Smooth muscle cell of the brain vasculature (primary cell): Measurements from ENCODE around the gene LIME1.

Source experiments
- DNase-seq: peaks from one replicate; pipeline ENCODE4 v3.0.0-alpha.2; 2012; ENCODE audit warnings: low read depth, low spot score

The LIME1 gene, protein sequence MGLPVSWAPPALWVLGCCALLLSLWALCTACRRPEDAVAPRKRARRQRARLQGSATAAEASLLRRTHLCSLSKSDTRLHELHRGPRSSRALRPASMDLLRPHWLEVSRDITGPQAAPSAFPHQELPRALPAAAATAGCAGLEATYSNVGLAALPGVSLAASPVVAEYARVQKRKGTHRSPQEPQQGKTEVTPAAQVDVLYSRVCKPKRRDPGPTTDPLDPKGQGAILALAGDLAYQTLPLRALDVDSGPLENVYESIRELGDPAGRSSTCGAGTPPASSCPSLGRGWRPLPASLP

DNA sequence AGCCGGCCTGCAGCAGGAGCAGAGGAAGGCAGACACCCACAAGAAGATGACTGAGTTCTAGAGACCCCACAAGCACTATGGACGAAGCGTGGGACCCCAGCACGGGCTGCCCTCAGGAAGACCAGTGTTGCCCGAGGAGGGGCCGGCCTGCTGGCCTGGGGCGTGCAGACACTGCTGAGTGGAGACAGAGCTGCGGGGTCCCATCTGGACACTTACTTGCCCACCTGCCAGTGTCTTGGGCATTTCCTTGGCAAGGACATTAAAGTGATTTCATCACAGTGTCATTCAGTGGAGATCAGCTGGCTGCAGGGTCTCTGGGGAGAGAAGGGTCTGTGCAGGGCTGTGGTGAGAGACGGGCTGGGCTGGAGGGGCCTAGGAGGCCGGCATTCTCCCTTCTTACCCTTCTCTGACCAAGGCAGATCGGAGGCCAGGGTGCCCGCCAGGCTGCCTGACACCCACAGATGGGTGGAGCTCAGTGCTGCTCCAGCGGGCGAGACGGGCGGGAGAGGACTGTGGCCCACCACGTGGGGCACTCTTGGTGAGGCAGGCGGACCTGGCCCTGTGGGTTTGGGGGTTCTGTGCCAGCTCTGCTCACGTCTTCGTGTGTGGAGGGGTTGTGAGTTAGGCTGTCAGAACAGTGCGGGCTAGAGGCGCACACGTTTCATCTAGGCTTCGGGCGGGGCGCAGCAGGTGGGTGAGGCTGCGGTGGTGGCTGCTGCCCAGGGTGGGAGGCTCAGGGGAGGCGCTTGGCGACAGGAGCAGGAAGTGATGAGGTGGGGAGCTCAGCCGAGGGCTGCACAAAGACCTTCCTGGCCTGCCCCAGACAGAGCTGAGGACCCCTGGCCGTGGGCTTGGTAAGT is at the start of gene LIME1:
LIME1 (plus strand) TSS at position 806 of the 860 bp plus-strand sequence. CDS start 886 bp downstream, outside the sequence.
- DNase-seq, result no peak

DNA sequence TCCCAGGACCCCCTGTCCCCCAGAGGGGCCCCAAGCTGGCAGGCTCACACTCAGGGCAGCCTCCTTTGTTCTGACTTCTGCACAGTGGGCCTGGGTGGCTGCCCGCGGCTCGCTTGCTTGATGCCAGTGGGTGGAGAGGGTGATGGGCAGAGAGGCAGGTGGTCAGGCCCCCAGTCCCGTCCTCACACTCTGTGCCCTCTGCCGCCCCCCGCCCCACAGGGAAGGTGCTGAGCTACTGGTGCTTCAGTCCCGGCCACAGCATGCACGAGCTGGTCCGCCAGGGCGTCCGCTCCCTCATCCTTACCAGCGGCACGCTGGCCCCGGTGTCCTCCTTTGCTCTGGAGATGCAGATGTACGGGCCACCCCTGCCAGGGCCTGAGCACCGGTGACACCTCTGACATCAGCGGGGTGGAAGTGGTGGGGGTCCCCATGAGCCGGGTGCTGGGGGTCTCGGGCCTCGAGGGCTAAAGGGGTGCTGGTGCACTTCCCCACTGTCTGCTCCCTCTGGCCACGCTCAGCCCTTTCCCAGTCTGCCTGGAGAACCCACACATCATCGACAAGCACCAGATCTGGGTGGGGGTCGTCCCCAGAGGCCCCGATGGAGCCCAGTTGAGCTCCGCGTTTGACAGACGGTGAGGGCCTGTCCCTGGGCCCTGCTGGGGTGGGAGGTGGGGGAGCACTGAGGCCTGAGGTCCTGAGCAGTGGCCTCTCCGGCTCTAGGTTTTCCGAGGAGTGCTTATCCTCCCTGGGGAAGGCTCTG is 48.9 kb upstream of the LIME1 start:
- DNase-seq, result no peak

DNA sequence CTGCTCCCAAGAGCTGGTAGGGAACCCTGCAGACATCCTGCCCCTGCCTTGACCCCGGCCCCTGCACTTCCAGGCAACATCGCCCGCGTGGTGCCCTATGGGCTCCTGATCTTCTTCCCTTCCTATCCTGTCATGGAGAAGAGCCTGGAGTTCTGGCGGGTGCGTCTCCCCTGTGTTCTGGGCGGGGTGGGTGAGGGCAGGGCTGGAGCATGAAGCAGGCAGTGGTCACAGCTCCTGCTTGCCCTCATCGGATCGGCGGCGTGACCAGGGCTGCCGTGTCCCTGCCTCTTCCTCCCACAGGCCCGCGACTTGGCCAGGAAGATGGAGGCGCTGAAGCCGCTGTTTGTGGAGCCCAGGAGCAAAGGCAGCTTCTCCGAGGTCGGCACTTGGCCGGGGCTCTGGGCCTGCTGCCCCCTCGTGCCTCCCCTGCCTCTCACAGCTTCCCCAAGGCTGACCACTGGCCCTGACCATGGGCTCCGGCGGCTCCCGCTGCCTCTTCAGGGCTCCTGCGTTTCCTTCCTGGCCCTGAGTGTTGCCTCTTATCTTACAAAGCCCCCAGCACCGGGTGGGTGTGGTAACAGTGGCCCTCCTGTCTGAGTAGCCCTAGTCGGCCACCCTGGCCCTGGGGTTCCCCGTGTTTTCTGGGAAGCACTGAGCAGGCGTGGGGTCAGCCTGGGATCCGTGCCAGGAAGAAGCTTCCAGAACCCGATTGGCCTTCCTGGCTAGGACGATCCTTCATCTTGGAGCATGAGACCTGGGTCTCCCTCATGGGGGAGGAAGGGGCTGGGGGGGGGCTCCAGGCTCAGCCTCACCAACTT is 48.0 kb upstream of the LIME1 start:
- DNase-seq, result no peak

DNA sequence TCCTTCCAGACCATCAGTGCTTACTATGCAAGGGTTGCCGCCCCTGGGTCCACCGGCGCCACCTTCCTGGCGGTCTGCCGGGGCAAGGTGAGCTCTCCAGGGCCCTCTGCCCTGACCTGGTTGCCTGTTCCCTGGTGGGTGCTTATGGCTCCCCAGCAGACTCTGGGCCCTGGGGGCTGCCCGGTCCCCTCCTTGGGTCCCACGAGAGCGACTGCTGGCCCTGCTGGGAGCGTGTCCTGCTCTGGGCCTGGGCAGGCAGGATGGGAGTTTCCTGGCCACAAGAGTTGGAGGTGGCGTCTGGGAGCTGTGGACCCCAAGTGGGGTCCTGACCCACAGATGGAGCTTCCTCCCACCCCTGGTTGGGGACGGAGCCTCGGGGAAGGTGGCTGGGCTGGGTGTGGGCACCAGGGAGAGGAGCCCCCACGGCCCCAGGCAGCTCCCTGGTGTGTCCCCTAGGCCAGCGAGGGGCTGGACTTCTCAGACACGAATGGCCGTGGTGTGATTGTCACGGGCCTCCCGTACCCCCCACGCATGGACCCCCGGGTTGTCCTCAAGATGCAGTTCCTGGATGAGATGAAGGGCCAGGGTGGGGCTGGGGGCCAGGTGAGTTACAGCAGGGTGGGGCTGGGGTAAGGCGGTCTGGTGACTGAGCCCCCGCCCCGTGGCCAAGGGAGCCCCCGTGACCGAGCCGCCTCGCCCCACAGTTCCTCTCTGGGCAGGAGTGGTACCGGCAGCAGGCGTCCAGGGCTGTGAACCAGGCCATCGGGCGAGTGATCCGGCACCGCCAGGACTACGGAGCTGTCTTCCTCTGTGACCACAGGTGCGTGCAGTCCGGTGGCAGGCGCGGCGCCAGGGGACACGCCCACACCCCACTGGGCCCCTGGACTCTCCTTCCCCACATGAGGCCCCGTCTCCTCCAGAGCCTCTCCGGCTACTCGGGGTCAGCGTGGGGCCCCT is 47.1 kb upstream of the LIME1 start:
- DNase-seq, result no peak

DNA sequence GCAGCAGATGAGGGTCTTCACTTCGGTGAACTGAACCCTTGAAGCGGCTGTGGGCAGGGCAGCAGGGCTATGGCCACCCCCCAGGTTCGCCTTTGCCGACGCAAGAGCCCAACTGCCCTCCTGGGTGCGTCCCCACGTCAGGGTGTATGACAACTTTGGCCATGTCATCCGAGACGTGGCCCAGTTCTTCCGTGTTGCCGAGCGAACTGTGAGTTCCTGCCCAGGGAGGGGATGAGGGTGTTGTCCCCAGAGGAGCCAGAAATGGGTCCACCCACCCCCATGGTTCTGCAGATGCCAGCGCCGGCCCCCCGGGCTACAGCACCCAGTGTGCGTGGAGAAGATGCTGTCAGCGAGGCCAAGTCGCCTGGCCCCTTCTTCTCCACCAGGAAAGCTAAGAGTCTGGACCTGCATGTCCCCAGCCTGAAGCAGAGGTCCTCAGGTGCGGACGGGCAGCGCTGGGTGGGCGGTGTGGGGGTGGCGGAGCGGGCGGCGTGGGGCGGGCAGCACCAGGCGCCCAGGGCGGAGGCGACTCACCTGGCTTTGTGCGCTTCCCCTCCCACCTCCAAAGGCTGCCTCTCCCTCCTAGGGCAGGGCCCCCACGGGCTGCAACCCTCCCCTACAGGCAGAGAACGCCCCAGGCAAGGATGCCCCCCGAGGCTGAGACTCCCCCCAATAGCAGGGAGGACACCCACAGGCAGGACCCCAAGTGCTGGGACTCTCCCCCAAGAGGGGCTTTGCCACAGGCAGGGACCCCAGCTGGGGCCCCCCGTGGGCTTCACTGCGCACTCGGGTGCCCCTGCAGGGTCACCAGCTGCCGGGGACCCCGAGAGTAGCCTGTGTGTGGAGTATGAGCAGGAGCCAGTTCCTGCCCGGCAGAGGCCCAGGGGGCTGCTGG is 46.2 kb upstream of the LIME1 start:
- no peak for DNase-seq

DNA sequence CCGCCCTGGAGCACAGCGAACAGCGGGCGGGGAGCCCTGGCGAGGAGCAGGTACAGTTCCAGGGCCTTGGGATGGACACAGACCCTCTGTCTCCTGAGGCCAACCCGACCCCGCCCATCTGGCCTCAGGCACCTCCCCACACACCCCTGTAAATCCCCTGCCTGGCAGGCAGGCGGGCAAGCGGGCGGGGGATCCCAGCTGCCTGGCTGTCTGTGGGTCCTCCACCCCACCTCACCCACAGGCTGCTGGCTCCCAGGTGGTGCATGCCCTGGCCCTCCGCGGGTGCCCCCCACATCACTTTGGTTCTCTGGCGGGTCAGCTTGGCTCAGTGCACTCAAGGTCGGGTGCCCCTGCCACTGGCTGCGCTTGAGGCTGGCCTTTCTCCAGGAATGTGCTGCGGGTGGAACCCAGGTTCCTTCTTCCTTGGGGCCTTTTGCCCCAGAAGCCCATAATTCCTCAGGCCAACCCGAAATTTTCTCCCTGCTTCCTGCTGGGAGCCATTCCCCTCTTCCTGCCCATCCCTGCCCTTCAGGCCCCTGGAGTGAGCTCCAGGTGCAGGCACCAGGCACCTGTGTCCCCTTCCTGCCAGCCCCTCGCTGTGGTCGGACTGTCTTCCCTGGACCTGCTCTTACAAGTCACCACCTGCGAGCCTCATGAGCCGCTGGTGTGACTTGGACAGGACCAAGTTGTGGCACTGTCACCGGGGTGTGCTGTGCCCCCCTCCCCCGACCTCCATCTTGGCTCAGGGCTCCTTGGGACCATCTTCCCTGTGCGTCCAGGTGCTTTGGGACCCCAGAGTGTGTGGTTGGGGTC is 45.4 kb upstream of the LIME1 start:
- no peak for DNase-seq

DNA sequence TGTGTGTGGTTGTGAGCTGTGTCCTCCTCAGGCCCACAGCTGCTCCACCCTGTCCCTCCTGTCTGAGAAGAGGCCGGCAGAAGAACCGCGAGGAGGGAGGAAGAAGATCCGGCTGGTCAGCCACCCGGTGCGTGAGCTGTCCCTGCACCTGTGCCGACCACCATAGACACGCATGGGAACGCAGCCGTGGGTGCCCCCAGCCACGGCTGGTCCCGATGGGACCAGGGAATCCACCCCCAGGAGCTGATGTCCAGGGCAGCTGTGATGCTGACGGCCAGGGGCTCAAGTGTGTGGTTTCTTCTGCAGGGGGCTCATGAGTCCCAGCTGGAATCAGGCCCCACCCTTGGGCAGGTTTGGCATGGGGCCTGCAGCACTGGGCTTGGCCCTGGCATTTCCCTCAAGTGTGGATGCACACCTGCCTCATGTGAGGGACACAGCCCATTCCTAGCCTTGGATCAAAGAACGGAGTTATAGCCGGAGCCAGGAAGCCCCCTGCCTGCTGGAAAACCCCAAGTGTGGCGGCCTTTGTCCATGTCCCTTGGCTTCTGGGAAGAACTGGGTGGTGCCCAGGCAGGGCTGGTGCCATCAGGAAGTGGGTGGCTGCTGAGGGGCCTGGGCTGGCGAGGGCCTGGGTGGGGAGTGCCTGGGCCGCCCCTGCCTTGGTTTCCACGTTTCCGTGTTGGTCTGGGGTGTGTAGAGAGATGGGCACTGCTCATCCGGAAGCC is 44.6 kb upstream of the LIME1 start:
- DNase-seq, result no peak

DNA sequence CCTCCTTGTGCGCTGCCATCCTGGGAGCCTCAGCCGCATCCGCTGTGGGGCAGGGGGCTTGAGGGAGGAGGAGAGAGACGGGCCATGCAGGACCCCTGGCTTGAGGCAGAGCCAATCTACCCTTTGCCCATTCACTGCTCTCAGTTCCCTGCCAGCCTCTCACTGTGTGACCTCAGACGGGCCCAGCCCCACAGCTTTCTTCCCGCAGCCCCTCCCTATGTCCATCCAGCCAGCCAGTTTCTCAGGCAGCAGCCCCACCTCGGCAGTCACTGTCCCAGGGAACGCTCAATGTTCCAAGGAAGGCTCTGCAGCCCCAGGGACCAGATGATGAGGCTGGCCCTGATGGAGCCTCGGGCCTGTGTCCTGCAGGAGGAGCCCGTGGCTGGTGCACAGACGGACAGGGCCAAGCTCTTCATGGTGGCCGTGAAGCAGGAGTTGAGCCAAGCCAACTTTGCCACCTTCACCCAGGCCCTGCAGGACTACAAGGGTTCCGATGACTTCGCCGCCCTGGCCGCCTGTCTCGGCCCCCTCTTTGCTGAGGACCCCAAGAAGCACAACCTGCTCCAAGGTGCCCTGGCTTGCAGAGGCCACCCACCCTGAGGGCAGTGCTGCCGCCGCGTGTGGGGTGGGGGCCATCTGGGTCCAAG is 43.9 kb upstream of the LIME1 start:
- DNase-seq, result no peak

DNA sequence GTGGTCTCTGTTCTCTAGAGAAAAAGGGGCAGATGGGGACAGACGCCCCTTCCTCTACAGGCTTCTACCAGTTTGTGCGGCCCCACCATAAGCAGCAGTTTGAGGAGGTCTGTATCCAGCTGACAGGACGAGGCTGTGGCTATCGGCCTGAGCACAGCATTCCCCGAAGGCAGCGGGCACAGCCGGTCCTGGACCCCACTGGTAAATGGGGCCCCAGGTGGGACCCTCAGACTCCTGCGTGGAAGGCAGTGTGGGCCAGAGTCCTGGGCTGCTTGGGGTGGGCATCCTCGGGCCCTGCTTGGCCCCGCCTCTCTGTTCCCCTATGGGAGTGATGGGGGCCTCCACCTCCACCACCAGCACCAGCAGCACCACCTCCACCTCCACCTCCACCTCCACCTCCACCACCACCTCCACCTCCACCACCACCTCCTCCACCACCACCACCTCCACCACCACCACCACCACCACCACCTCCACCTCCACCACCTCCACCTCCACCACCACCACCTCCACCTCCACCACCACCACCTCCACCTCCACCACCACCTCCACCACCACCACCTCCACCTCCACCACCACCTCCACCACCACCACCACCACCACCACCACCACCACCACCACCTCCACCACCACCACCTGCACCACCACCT is 43.3 kb upstream of the LIME1 start:
- no peak for DNase-seq

DNA sequence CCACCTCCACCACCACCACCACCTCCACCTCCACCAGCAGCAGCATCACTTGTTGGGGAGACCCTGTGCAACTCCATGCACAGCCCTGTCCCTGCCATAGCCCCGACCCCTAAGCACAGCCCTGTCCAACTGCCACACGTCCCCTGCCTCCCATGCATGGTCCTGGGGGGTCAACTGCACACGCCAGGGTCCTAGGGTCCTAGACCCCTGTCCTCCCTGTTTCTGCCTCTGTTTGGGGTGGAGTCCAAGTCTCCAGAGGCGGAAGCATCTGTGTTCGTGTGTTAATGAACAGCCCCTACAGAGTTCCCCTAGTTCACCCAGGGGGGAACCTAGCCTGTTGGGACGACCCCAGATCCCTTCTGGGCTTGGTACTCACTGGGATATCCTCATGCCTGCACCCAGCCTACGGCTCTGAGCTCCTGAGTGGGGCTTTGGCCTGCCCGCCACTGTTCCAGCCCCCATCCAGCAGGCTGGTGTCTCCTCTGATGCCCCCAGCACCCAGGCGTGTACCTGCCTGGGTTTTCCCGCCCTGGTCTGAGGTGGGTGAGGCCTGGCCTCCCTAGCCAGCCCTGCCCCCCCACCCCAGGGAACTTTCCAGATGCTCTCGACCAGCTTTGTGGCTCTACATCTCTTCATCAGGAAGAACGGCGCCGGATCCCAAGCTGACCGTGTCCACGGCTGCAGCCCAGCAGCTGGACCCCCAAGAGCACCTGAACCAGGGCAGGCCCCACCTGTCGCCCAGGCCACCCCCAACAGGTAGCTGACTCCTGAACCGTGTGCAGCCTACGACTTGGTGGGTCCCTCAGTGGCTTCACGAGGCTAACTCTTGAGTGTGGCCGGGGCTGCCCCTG is 42.5 kb upstream of the LIME1 start:
- no peak for DNase-seq

DNA sequence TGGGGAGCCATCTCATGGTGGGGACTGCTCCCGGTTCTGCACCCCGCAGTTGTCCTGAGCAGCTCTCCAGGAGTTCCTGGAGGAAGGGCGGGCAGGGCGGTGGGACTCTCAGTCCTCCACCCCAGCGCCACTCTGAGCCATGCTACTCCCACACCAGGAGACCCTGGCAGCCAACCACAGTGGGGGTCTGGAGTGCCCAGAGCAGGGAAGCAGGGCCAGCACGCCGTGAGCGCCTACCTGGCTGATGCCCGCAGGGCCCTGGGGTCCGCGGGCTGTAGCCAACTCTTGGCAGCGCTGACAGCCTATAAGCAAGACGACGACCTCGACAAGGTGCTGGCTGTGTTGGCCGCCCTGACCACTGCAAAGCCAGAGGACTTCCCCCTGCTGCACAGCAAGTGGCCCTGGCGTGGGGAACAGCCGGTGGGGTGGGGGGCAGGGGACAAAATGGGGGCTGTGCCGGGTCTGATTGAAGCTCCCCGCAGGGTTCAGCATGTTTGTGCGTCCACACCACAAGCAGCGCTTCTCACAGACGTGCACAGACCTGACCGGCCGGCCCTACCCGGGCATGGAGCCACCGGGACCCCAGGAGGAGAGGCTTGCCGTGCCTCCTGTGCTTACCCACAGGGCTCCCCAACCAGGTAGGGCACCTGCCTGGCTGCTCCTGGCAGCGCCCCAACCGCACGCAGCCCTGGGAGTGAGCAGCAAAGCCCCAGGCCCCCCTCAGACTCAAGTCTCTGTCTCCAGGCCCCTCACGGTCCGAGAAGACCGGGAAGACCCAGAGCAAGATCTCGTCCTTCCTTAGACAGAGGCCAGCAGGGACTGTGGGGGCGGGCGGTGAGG is 41.7 kb upstream of the LIME1 start:
- no peak for DNase-seq

DNA sequence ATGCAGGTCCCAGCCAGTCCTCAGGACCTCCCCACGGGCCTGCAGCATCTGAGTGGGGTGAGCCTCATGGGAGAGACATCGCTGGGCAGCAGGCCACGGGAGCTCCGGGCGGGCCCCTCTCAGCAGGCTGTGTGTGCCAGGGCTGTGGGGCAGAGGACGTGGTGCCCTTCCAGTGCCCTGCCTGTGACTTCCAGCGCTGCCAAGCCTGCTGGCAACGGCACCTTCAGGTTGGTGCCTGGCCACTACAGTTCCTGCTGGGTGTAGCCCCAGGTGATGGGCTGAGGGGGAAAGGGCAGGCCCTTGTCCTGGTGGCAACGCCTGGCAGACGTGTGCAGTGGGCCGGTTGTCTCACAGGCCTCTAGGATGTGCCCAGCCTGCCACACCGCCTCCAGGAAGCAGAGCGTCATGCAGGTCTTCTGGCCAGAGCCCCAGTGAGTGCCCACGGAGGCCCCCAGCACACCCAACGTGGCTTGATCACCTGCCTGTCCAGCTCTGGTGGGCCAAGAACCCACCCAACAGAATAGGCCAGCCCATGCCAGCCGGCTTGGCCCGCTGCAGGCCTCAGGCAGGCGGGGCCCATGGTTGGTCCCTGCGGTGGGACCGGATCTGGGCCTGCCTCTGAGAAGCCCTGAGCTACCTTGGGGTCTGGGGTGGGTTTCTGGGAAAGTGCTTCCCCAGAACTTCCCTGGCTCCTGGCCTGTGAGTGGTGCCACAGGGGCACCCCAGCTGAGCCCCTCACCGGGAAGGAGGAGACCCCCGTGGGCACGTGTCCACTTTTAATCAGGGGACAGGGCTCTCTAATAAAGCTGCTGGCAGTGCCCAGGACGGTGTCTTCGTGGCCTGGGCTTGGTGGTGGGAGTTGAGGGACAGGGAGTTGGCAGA is 40.8 kb upstream of the LIME1 start:
- DNase-seq, result no peak

DNA sequence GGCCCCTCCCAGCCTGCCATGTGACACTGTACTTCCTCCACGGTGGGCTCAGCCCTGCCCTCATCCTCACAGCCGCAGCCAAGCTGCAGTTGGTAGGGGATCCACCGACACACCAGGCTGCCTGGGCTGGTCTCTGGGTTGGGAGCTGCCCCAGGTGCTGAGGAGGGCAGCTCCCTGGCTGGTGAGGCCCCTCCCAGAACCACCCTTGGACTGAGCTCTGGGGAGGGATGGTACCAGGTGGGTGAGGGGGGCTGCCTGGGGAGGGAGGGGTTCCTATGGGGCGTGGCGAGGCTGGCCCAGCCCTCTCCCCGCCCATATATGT is 40.2 kb upstream of the LIME1 start:
- DNase-seq, result no peak
